ENCODE data around the gene SMPX. TPM values are rescaled to one million over a fixed set of nuclear protein-coding genes. Genes with fewer than 3 reads are reported as not detected.
"Not testable (repeated sequence)": the region's sequence is repeated elsewhere in the genome, so short reads cannot be mapped to it uniquely, and the experiment has no call there.

Gene SMPX
- total RNA-seq (2014; rRNA removed; shearing (Covaris generic)): not detected in 2 replicates

DNA sequence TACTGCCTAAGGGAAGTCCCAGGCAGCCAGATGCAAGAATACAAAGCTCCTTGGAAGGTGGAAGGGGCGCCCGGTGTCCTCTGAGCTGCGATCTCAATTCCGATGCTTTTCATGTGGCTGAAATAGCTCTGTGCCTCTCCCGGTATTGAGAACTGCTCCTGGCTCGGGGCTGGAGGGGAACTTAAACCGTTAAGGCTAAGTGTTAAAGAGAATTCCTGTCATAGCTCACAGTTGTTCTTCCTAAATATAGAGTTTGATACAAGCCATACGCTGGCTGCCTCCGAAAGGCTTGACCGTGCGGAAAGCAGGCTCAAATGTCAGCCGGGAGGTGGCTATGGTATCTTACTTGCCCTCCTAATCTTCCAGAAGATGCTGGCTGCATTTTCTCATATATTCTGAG, at the start of gene SMPX:
Gene SMPX (minus strand): TSS at position 157 of the 400 bp plus-strand sequence. CDS start 3,826 bp downstream, outside the sequence.
- in situ Hi-C loops (cut with HindIII; ENCODE audit: low sequenced_read_pairs): no loop called here

DNA sequence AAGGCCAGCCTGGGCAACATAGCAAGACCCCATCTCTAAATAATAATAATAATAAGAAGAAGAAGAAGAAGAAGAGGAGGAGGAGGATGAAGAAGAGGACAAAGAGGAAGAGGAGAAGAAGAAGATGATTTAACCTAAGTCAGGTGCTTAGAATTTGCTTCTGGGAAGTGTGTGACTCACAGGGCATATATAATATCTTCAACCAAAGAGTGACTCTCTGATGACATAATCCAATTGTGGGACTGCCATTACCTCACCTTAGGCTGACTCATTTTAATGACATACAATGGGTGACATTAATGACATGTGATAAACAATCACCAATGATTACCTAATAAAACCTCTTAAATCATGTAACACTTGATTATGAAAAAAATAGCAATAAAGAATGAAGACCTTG, 48.8 kb upstream of the SMPX start:
- in situ Hi-C loops (cut with HindIII; ENCODE audit: low sequenced_read_pairs): no loop called here
- no peak for DNase-seq (ENCODE audit: low spot score)

More for the DNA sequence above, at the start of gene SMPX:
- DNase-seq (ENCODE audit: low spot score): no peak

DNA sequence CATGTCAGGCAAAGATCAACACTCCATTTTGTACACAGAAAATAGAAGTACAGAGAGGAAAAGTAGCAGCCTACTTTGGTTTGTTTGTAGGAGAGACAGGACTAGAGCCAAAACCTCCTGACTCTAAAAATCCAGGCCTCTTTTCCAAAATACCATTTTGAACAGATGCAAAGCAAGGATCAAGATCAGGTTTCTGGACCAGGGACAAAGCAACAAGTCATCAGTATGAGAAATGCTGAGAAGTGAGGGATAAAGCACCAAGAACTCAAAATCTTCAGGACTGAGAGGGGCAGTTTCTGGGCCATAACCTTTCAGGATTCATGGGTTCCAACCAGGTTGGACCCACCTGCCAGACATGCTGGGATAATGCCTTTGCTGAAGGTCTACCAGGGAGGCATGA, 44.9 kb upstream of the SMPX start:
- in situ Hi-C loops (cut with HindIII; ENCODE audit: low sequenced_read_pairs): no loop called here
- DNase-seq (ENCODE audit: low spot score): no peak

DNA sequence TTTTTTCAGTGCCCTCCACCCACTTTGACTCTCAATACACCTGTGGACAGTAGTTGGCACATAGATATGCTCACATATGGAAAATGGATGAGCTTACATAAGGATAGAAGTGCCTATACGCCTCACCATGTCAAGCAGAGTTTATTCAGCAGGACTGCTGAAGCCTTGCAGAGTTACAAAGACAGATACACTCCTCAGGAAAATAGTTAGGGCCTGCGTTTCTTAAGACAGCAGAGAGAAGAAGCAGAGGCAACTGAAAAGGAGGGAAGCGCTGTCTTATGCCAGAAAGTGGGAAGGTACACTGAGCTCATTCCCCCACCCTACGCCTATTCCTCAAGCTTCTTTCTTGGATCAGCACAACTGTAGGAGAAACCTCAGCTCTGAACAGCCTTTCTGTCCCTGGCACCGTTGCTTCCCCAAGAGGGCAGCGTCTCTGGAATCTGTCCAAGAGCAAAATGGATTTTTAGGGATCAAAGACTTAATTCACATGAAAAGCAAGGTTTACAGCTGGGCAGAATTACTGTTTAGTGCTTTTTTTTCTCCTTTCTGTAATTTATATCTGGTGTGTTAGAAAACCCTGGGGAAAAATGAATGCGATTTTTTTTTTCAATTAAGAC, 44.2 kb upstream of the SMPX start:
- in situ Hi-C loops (cut with HindIII; ENCODE audit: low sequenced_read_pairs): no loop called here

DNA sequence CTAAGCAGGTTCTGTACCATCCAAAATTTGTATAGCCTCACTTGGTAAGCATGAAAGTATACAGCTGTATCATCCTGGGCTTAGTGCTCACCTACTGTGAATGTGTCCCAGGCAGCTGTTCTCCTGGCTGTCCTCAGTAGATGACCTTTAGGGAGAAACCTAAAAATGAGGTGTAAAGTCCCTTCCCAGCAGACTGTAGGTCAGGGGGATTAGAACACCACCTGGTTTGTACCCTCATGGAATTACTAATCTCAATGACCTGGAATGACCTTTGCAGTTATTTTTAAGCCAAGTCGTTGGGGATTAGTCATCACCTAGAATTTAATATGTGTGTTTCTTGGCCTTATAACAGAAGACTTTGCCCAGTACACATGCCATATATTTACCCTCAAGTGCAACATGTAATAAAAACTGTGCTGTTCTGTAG, 42.4 kb upstream of the SMPX start:
- in situ Hi-C loops (cut with HindIII; ENCODE audit: low sequenced_read_pairs): no loop called here
- no peak for DNase-seq (ENCODE audit: low spot score)

More for the DNA sequence above, 44.2 kb upstream of the SMPX start:
- no peak for DNase-seq (ENCODE audit: low spot score)

DNA sequence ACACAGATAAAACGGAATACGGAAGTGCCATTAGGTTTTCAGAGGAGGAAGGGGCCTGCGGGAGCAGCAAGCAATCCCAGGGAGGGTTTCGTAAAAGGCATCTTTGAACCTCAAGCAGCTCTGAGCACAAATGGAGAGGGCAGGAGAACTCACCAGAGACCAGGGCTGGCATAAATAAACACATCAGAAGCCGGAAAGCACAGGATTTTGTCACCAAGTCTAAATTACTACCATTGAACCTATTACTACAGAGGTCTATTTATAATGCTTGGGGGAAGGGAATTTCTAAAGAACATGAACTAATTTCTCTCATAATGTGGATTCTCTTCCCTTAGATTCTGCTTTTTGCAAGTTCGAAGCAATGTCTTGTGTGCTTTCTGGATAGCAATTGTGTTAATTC, 41.9 kb upstream of the SMPX start:
- DNase-seq (ENCODE audit: low spot score): no peak
- in situ Hi-C loops (cut with HindIII; ENCODE audit: low sequenced_read_pairs): no loop called here

DNA sequence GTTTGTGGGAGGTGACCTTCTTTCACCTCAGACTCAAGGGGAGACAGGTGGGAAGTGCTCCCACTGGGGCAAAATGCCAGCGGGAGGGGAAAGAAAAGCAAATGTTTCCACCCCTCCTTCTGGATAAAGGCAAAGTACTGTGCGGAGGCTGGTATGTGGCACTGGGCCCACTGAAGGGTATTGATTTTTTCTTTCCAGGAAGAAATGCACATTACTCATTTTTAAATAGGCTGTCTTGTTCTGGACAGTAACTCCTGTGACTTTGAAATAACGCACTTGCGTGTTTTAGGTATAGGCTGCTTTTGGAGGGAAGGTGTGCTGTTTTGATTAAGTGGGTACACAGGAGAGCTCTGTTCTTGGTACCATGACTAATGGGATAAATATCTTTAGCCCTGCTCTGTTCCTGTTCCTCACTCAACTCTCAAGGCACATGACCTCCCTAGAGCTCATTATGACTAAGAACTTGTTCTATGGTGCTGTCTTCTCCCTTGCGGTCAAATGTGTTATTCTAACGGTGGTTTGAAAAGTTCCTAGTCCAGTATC, 40.8 kb upstream of the SMPX start:
- in situ Hi-C loops (cut with HindIII; ENCODE audit: low sequenced_read_pairs): no loop called here
- DNase-seq (ENCODE audit: low spot score): no peak

DNA sequence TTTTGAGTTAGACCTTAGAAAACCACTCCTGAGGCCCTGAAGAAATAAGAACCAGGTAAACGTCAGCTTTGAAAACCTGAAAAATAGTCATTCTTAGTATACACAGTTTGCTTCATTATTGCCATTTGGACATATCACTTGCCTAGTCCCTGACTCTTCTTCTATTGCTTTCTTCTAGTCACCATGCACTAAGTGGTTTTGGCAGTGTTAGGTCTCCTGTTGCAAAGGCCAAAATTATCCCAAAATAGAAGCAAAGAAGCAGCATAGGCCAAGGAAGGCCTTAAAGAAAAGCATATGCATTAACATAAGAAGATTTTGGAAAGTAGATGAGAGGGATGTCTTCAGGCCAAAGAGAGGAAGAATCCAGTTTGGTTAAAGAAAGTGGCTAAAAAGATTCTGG, 24.1 kb upstream of the SMPX start:
- in situ Hi-C loops (cut with HindIII; ENCODE audit: low sequenced_read_pairs): no loop called here
- DNase-seq (ENCODE audit: low spot score): no peak

DNA sequence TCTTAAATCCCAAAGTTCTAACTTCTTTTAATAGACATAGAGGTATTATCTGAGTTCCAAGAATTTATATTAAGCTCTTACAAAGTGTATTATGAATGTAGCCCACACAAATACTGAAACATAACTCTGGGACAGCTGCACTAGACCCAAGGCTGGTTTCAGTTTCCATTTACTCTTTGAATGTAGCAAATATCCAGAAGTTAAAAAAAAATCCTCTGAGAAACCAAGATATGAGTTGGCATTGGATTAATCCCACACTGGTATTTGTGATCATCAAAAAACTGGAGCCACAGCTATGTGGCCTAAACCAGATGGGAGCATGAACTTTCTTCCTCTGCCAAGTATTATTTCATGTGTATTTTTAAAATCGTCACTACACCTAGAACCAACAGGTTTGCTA, 23.6 kb upstream of the SMPX start:
- in situ Hi-C loops (cut with HindIII; ENCODE audit: low sequenced_read_pairs): no loop called here
- no peak for DNase-seq (ENCODE audit: low spot score)

DNA sequence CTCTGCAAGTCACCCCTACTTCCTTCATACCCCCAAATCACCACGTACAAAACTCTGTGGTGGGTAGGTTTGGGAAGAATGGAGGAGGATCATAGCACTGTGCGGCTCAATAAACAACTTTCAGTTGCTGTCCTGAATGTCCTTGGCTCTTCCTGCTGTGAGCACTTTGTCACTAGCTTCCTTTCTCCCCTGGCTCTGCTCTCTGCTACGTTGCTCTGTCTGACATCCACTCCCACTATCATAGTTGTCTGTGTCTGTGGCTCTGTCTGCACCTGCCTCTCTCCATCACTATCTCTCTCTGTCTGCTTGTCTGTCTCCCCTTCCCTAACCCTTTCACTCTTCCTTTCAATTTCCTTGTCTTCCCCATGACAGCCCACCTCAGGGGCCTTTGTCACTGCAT, 21.2 kb upstream of the SMPX start:
- in situ Hi-C loops (cut with HindIII; ENCODE audit: low sequenced_read_pairs): no loop called here
- no peak for DNase-seq (ENCODE audit: low spot score)

DNA sequence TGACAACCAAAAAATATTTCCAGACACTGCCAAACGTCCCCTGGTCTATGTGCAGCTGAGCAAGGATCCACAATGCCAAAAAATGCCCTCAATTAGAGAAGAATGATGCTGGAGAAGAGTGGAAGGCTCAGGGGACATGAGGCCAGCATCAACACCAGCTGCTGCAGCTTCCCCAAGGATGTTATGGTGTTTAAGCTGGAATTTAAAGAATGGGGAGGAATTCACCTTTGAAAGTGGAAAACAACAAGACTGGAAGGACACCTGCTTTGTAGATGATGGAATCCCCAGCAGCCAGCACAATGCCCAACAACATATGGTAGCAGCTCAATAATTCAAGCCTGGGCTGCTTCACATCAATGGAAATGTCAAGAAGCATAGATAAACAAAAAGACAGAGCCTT, 20.3 kb upstream of the SMPX start:
- DNase-seq (ENCODE audit: low spot score): no peak
- in situ Hi-C loops (cut with HindIII; ENCODE audit: low sequenced_read_pairs): no loop called here

DNA sequence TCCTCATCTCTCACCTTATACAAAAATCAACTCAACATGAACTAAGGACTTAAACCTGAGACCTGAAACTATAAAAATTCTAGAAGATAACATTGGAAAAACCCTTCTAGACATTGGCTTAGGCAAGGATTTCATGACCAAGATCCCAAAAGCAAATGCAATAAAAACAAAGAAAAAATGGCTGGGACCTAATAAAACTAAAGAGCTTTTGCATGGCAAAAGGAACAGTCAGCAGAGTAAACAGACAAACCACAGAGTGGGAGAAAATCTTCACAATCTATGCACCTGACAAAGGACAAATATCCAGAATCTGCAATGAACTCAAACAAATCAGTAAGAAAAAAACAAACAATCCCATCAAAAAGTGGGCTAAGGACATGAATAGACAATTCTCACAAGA, 17.2 kb upstream of the SMPX start:
- DNase-seq (ENCODE audit: low spot score); in situ Hi-C loops (cut with HindIII; ENCODE audit: low sequenced_read_pairs): not testable (repeated sequence)

DNA sequence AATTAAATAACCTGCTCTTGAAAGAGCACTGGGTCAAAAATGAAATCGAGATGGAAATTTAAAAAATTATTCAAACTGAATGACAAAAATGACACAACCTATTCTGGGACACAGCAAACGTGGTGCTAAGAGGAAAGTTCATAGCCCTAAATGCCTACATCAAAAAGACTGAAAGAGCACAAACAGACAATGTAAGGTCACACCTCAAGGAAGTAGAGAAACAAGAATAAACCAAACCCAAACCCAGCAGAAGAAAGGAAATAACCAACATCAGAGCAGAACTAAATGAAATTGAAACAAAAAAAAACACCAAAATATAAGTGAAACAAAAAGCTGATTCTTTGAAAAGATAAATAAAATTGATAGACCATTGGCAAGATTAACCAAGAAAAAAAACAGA, 15.1 kb upstream of the SMPX start:
- in situ Hi-C loops (cut with HindIII; ENCODE audit: low sequenced_read_pairs); DNase-seq (ENCODE audit: low spot score): not testable (repeated sequence)

DNA sequence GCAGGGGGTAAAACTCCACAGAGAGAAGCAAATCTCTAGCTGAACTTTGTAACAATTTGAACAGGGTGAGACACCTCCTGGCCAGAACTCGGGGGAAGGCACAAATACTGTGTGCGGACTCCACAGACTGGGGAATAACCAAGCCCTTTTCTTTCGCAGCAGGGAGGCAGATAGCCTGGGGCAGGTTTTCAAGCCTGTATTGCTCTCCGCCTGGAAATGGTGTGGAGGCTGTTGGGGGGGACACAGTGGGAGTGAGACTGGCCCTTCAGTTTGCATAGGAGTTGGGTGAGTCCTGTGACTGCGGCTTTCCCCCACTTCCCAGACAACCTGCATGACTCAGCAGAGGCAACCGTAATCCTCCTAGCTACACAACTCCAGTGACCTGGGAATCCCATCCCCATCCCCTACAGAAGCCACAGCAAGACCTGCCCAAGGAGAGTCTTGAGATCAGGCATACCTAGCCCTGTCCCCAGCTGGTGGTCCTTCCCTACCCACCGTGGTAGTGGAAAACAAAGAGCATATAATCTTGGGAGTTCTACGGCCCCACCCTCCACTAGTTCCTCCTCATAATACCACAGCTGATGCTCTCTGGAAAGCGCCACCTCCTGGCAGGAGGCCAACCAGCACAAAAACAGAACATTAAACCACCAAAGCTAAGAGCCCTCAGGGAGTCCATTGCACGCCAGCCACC, 12.9 kb upstream of the SMPX start:
- in situ Hi-C loops (cut with HindIII; ENCODE audit: low sequenced_read_pairs): no loop called here
- DNase-seq (ENCODE audit: low spot score): no peak

DNA sequence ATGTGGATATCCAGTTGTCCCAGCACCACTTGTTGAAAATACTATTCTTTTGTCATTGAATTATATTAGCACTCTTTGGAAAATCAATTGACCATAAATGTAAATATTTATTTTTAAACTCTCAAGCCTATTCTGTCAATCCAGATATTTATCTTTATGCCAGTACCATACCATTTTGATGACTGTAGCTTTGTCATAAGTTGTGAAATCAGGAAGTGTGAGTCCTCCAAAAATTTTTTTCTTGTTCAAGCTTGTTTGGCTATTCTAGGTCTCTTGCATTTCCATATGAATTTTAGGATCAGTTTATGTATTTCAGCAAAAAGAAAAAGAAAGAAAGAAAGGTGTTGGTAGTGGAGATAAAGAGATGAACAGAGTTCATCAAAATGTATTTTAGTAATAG, 8.2 kb upstream of the SMPX start:
- in situ Hi-C loops (cut with HindIII; ENCODE audit: low sequenced_read_pairs): no loop called here
- no peak for DNase-seq (ENCODE audit: low spot score)

DNA sequence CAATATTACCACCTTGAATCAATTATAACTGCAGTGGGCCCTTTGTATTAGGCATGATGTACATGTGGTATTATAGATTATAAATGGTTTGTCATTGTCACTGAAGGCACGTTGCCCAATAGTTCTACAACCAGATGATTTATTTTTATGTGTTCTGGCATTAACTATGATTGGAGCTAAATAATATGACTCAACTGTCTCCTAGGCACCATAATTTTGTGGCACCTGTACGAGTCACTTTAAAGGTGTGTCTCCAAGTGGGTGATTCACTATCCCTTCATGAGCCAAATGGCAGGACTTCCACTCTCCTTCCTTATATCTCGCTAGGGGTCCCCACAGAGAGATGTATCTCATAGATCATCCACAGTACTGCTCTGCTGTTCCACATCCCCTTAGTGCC, 6.1 kb upstream of the SMPX start:
- no peak for DNase-seq (ENCODE audit: low spot score)
- in situ Hi-C loops (cut with HindIII; ENCODE audit: low sequenced_read_pairs): no loop called here

DNA sequence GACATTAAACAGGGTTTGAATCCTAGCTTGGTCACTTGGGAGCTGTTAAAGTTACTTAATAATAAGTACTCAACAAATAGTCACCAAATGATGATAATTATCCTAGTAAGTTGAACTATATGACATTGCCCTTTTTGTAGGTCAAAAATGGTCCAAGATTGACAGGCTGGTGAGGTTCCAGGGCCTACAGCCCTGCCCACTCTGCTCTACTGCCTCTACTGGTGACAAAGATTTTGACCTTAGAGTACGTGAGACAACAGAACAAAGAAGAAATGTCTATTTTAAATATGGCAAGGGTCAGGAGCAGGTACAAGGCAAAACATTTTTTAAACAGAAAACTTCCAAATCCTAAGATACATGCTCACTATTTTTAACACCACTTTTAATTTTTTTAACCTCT, 572 bp upstream of the SMPX start:
- in situ Hi-C loops (cut with HindIII; ENCODE audit: low sequenced_read_pairs): no loop called here

DNA sequence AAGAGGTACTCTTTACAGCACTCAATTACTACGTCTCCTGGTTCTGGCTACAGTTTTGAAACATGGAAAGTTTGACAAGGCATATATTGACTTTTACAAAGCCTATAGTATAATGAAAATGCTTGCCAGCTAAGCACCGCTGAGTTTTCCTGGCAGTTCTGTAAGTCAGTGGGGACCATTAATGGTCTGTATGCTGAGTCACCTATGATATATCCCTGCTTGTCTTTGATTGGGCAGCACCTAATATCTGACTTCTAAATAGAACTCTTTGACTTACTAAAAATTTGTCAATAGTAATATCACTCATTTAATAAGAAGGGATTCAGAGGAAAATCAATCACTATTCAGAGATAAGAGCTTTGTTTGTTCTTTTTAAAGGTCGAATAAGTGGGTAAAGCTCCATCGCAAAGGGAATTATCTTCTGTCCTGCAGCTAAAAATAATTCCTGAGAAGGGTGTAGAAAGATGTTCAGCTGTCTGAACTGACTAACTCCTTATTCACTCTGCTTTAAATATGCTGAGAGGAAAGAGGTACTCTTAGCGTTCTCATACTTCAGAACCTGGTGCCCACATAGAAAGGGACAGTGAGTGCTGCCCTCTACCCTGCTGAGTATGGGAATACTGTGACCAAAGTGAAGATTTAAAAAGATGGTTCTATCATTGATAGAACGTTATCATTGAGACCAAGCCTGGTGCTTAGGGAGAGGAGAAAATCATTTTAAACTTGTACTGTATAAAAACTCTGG, 959 bp downstream of the SMPX start:
- in situ Hi-C loops (cut with HindIII; ENCODE audit: low sequenced_read_pairs): no loop called here
- DNase-seq (ENCODE audit: low spot score): peak; percentile 55

More for the DNA sequence above, 572 bp upstream of the SMPX start:
- DNase-seq (ENCODE audit: low spot score): no peak

DNA sequence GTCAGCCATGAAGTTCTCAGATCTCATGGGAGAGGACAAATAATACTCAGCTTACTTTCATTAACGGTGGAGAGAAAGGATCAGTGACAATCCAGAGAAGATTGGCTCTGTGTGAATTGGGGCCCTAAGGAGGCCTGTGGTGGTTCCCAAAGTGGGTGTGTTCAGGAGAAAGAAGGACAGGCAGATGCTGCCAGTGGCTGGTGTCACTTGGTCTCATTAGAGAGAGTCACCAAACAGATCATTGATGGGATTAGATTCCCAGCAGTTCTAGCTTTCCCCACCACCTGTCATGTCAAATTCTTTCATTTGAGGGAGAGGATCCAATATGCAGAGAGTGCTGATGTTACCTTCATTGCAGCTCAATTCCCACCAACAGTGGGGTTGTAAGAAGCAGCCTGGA, 8.0 kb downstream of the SMPX start:
- no peak for DNase-seq (ENCODE audit: low spot score)
- in situ Hi-C loops (cut with HindIII; ENCODE audit: low sequenced_read_pairs): no loop called here

DNA sequence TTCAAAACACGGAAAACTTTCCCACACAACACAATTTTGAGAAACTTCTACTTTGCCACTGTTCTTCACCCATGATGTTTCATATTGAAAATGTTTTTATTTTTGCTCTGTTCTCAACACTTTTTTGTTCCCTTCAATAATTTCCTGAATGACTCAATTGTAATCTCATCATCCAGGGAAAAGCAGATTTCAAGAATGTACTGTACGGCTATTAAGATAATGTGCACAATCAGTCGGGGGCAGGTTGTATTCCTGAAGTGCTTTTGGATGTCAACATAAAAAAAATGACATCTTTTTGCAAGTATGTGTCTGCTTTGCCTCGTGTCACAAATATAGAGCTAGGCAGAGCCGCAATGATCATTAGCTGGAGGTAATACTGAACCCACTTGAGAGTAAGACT, 9.7 kb downstream of the SMPX start:
- DNase-seq (ENCODE audit: low spot score): no peak
- in situ Hi-C loops (cut with HindIII; ENCODE audit: low sequenced_read_pairs): no loop called here
